Left renal pelvis (tissue), 4 donors: Measurements from ENCODE around the gene CZIB. TPM values are rescaled to one million over a fixed set of nuclear protein-coding genes. Genes with fewer than 3 reads are reported as not detected.
"Not testable (repeated sequence)": the region's sequence is repeated elsewhere in the genome, so short reads cannot be mapped to it uniquely, and the experiment has no call there.

Experiments
- DNase-seq, 4 donors: peaks; one replicate each; pipeline ENCODE4 v3.0.0-alpha.2; 2013; ENCODE audit warnings: low read depth in 4 of 4, low spot score in 3 of 4
- polyA plus RNA-seq, 4 donors: library from polyadenylated mRNA; unstranded; fragments of 120-200 nt; gene quantifications; one replicate each; pipeline ENCODE4 v1.2.1, GENCODE V29; 2013; ENCODE audit not compliant: insufficient read length in 4 of 4

The CZIB gene
- polyA plus RNA-seq, 4 donors, result 78.1 to 95.1 (median 87.9) TPM

DNA sequence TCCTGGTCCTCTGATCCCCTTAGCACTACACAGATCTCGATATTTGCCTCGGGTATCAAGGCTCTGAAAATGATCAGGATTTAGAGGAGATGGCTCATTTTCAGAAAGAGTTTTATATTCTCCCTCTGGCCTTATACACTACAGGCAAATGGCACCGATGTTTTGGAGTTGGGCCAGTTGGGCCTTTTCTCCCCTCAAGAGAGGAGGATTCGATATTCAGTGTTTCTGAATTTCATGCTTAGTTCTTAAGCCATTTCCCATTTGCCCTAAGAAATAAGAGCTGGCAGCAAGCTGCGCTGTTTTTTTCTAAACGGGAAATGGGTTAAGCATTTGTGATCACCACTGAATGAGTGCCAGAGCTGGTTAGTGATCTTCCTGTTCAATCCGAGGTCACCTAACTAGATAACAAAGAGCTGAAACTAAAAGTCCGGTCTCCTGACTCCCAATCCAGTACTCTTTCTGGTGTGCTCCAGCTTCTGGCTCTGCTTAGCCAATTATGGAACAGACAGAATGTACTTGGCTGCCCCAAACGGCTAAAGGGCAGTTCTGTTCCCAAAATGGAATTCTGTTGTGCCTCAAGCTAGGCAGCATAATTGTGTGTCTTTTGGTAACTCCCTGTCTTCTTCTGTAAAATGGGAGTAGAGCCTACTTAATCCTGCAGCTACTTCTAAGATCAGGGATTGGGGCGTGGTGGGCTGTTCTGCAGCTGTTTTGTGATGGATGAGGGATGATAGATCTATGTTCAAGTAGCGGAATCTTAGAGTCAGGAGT is 25.0 kb downstream of the CZIB start:
- DNase-seq, result no peak

DNA sequence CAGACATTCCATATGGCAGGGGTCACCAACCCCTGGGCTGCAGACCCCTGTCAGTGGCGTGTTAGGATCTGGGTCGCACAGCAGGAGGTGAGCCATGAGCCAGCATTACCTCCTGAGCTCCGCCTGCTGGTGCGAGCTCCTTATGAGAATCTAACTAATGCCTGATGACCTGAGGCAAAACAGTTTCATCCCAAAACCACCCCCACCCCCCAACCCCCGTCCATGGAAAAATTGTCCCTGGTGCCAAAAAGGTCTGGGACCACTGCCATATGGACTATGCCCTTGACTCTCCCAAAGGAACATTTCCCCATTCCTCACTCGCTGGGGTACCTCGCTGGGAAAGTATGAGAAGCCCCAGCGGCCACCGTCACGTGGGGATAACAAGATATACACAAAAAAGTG is 30.2 kb downstream of the CZIB start:
- DNase-seq, result no peak

DNA sequence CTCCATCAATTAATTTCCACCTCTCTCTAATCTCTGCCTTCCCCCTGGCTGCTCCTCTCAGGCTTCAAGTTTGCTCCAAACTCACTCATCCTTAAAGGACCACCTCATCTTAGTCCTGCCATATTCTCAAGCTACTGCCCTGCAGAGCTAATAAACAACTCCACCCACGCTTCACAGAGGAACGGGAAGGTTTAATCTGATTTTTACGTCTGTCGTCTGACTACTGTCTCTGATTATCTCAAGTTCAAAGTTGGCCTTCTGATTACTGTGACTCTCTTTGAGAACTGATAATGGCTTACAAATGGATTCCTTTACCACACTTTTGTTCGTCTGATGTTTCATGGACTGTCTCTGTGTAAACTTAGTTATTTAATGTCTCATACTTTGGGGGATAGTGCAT is 31.4 kb downstream of the CZIB start:
- DNase-seq, result no peak

DNA sequence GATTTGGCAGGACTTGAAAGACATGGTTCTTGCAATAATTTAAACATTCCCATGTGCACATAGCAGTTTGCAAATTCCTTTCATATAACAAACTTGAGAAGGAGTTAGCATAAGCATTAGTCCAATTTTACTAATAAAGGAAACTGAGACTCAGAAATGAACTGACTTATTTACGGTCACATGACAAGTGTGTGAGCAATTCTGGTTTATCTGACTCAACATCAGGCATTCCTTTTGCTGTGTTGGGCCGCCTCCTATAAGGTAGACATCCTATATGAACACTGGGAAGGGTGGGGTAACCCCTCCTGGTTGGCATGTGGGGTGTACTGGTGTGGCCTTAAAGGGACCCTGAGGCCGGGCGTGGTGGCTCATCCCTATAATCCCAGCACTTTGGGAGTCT is 32.3 kb downstream of the CZIB start:
- no peak for DNase-seq

DNA sequence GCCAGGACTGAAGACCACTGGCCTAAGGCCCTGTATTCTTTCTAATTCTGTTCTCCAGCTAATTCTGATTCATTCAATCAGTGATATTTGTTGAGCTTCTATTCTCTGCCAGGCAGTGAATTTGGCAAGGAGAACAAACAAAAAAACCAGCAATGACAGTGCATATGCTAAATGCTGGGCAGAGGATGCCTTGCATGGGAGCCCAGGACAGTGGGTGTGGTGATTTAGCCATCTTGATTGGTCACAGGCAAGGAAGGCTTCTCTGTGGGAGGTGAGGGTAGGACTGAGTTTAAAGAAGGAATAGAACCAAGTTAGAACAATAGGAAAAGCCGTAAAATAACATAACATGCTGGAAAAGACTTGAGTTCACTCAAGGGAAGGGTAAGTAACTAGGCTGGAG is 33.0 kb downstream of the CZIB start:
- no peak for DNase-seq

DNA sequence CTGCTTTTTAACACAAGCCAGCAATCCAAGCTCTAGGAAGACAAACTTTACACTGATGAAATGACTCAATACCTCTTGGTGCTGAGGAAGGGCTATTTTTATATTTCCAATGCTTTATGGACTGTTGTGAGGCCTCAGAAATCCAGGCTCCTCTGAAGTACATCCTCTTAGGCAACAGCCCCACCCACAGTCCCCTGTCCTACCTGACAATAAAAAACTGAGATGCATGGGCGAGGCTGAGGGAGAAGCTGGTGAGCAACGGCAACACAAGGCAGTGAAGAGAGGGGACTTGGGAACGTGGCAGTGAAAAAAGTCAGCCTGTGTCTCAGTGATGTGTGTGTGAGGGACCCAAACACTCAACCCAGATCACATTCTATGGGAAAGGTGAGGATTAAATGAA is 33.9 kb downstream of the CZIB start:
- no peak for DNase-seq

DNA sequence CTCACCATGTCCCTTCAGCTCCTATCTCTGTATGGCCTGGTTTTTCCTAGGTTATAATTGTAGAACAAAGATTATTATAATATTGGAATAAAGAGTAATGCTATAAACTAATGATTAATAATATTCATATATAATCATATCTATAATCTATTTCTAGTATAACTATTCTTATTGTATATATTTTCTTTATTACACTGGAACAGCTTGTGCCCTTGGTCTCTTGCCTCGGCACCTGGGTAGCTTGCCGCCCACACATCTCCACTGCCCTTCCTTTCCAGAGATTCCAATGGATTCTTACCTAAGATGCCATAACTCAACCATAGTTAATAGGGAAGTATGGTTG is 34.5 kb downstream of the CZIB start:
- DNase-seq, result not testable (repeated sequence)

DNA sequence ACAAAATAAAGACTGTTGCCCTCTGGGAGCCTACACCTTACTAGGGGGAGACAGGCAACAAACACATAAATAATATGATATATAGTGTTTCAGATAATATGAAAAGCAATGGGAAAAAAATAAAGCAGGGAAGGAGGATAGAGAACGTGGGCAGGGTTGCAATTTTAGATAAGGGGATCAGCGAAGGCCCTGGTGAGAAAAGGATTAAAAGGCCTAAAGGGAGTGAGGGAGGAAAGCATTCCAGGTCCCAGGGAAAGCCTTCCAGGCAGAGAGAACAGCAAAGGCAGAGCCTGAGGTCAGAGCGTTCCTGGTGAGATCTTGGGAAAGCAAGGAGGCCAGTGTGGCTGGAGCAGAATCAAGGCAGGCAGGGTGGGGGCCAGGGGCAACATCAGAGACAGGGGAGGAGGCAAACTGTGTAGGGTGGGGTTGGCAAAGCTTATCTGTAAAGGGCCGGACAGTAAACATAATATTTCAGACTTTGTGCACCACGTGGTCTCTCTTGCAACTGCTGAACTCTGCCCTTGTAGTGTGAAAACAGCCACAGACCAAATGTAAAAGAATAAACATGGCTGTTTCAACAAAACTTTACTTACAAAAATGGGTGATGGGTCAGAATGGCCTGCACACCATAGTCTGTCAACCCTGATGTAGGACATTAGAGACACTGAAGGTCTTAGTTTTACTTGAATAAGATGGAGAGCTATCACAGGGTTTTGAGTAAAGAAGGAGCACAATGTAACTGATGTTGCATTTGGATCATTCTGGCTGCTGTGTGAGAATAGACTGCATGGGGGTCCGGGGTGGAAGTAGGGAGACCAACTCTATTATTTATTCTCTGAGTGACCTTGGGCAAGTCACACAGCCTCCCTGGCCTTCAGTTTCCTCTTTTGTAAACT is 37.1 kb downstream of the CZIB start:
- no peak for DNase-seq

DNA sequence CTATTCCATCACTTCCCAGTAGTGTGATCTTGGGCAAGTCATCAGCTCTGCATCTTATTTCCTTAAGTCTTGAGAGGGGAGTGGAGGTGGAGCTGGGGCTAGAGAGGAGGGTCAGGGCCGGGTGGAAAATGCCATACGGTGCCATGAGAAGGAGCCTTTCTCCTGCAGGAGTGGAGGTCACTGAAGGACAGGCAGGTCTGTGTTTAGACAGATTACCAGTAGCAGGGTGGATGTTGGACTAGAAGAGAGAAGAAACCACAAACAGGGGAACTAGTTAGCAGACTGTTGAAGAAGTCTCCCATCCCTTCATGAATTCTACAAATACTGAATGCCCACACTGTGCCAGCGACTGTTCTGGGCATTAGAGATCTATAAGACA is 37.7 kb downstream of the CZIB start:
- no peak for DNase-seq

DNA sequence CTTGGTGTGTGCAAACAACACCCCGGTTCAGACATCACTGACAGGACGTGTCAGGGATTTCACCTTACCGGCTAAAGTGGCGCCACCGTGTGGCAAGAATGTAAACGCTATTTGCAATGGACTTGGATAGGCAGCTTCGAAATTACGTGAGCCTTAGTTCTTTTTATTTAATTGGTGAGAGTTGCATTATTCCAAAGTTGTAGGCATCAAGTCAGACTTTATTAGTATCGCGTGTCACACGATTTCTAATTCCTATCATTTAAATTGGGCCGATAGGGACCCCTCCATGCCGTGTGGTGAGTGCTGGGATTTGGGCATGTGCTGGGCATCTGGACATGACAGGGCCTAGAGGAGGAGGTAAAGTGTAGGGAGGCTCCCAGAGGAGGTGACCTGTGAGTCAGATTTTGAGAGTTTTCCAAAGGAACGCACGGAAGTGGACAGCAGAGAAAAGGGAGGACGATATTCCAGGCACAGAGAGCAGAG is 38.3 kb downstream of the CZIB start:
- DNase-seq, result peak; percentile 56 to 73 (median 69)

DNA sequence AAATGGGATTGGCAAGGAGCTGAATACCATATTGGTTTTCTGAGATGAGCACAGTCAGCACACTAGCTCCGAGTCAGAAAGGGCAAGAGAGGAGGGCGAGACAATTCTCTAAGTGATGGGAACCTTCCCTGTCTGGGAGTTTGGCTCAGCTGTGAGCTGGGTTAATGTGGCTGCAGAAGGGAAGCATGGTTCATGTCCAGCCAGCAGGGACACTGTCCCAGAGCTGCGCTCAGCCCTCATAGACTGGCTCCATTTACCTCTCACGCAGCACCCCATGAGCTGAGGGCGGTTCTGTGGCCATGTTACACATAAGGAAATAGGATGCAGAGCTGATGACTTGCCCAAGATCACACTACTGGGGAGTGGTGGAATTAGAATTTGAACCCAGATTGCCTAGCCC is 39.5 kb downstream of the CZIB start:
- DNase-seq, result no peak

DNA sequence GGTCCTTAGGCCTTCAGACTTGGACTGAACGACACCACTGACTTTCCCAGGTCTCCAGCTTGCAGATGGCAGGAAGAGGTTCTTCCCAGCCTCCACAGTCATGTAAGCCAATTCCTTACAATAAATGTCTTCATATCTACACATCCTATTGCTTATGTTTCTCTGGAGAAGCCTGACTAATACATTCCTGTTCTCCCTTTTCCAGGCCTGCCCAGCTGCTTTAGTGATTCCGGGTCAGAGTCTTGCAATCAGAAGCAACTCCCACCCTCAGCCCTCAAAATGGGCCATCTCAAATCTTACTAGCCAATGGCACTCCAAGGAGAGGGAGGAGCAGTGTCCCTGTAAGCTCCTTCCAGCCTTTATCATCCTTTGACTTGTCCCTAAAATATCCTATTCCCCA is 40.2 kb downstream of the CZIB start:
- no peak for DNase-seq

DNA sequence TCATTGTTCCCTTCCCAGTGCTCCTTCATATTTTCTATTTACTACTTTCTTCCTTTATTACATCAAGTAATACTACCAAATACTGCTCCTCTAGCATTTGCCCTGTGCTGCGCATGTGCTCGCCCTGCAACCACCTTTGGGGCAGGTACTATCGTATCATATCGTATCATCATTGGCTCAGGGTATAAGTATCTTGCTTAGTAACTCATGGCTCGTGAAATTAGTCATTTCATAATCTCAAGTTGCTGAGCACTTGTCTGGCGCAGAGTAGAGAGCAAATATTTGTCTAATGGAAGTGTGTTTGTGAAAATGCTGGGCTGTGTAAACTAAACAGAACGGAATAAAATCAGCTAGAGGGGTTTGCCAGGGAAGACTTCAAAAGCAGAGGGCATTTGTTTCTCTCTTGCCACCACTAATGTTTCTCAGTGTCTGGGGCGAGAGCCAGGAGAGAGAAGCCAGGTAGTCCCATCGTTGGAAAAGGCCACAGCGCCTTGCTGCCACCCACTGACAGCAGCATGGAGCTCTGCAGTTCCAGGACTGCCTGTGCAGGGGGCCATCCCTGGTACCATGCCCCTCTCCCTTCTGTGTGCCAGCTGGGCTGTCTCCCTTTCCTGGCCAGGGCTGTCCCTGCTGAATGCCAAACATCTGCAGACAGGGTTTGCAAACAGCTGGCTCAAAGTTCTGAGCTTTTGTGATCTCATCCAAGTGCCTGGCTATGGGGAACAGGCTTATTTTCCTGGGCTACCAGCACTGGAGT is 43.8 kb downstream of the CZIB start:
- no peak for DNase-seq

DNA sequence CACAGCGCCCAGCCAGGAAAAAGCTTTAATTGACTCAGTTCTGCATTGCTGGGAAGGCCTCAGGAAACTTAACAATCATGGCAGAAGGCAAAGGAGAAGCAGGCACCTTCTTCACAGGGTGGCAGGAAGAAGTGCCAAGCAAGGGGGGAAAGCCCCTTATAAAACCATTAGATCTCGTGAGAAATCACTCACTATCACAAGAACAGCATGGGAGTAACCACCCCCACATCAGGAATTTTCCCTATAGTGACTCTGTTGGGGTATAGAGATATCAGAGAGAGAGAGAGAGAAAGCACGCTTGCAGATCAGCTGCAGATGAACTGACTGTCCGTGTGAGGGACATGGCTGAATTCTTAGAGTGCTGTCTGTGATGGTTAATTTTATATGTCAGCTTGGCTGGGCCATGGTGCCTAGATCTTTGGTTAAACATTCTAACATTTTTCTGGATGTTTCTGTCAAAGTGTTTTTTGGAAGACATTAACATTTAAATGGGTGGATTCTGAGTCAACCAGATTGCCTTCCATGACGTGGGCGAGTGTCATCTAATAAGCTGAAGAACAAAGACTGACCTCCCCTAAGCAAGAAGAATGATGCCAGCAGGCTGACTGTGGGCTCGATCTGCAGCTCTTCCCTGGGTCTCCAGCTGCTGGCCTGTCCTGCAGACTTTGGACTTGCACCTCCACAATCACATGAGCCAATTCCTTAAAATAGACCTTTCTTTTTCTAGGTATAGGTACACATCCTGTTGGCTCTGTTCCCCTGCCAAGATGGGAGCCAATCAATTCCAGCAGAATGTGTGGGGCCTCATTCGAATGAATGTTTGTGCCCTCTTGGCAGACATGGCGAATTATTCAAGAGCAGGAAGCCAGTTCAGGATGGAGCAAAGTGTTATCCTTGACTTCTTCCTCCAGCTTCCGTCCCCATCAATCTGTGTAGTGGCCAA is 45.2 kb downstream of the CZIB start:
- DNase-seq, result no peak

DNA sequence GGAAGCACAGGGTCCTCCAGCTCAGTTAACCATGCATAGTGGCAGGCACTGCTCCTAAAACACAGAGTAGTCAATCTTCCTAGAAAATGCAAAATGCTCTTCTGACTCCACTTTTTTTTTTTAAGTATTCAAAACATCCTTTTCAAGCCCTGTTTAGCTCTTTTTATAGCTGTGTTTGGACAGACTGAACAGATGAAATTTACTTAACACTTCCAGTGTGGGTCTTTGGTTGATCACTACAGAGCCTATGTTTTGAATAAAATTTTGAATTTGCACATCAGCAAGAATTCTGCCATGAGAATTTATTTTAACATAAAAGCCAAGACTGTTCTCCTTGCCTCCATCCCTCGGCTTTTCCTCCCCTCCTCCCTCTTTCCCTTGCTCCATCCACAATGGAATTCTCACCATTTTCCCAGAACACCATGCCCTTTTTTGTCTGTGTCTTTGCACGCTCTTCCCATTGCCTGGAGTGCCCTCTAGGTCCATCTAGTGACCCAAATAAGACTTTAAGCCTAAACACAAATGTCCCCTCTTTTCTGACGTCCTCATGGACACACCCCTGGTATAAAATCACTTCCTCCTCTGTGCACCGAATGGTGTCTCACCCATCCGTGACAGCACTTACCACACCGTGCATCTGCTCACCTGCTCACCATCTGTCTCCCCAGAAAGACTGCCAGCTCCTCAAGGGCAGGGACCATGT is 47.9 kb downstream of the CZIB start:
- DNase-seq, result no peak

DNA sequence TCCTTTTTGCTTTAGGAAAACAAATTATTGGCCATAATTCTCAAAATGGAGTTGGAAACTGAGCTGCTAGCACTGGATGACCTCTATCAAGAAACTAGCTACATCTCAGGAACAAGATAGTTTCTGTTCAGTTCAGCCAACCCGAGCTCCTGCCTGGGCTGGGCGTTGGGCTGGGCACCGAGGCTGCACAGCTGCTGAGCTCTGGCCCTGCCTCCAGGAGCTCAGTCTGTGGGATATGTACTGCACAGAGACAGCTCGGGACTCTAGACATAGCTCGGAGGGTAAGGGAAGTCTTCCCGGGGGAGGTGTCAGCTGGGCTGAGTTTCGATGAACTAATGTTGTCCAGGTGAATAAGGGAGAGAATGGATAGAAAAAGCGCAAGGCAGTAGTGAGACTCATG is 53.5 kb downstream of the CZIB start:
- DNase-seq, result no peak

DNA sequence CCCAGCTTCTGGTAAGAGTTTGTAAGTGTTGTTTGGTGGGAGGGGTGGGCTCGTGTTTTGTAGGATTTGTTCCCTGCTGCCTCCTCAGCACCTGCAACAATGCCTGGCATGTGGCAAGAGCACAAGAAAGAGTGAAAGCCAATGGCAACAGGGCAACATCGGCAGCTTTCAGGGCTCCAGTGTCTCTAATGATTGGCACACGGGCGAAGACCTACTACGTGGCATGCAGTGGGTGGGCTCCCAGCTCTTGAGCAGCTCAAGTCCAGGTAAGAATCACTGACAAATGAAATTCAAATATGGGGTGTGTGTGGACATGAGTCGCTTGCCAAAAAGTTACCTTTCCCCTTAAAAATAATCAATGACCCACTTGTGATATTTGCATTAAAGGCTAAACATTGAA is 54.1 kb downstream of the CZIB start:
- DNase-seq, result no peak

DNA sequence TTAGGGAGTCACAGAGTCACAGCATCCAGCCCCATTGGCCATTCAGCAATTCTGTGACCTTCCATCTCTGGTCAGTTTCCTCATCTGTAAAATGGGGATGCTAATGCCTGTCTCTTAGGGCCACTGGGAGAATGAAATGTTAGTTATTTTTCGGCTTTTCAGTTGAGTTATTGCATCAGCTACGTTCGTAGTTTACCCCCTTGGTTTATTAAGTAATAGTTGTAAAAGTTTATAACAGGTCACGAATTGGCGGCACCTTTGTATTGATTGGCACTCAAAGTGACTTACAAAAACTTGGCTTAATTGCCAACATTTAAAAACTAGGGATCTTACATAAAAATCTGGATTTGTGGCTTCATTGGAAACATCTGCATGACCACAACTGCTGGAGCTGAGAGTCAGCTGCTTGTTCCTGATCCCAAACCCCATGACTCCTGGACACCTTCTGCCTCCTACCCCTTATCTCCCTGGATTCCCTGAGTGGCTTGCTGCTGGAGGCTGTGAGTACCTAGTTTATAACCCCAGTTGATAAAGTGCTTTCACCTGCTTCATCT is 54.9 kb downstream of the CZIB start:
- no peak for DNase-seq
